Iris pigment epithelial cell (primary cell): ENCODE results near the gene WDR90.

Experiments used
- DNase-seq: peaks from one replicate; pipeline ENCODE4 v3.0.0-alpha.2; 2011; ENCODE audit warnings: low read depth

The WDR90 gene

DNA sequence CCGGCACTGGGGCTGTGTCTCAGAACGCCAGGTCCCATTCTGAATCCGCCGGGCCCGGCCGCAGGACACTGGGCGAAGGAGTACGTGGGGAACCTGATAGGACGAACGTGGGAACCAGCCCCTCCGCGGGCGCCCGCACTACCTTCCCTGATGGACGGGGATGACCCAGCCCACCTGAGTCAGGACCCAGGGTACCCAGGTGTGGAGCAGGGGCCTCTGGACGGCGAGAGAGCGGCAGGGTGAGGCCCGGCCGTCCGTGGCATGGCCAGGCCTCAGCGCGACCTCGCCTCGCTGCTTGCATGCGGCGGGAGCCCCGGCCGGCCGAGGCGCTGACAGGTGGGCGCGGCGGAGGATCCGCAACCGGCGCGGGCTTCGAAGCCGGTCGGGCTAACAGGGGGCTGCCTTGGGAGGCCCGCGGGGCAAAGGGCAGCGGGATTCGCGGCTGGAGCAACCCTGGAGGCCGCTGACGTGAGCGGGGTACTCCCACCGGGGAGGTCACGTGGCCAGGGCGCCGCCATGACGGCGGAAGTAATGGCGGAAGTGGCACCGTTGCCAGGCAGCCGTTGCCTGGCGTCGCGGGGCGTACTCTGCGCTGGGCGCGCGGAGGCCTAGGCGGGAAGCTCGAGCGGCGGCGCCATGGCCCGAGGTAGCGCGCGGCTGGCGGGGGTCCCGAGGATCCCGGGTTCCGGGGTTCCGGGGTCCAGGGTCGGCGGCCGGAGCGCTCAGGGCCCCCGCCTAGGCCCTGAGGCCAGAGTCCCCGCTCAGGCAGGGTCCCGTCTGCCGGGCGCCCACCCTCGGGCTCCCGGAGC lies at the start of gene WDR90:
TSS of gene WDR90 (plus strand) at position 585 of the 809 bp plus-strand sequence. CDS start at position 637, 52 bp downstream.
- peak; percentile 89 for DNase-seq

DNA sequence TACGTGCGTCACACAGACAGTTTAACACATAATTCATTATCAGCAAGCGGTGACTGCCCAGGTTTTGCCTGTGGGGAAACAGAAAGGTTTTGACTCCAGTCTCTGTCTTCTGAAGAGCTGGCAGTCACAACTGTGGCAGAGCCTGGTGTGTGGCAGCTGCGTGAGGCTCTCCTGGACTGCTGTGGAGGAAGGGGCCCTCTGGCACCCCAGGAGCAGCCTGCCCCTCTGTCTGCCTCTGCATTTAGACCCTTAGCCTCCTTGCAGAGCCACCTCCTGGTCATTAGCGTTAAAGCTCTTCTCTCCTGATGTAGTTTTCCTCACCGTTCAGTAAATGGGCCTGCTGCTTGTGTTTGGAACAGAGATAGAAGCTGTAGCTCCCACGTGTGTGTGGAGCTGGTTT lies 48.4 kb upstream of the WDR90 start:
- DNase-seq, result no peak

DNA sequence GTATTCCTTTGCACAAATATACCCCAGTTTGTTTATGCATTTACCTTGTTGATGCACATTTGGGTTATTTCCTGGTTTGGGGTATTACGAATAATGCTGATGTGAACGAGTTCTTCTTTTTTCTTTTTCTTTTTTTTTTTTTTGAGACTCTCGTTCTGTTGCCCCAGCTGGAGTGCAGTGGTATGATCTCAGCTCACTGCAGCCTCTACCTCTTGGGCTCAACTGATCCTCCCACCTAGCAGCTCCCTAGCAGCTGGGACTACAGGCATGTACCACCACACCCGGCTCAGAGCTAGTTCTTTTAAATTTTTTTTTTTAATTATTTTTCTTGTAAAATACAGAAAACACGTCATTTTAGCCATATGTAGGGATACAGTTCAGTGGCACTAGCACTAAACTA lies 45.2 kb upstream of the WDR90 start:
- no peak for DNase-seq

GRCh38 chr16:606656-607307 lies 42.4 kb upstream of the WDR90 start:
- no peak for DNase-seq

GRCh38 chr16:608019-608418 lies 41.1 kb upstream of the WDR90 start:
- no peak for DNase-seq

DNA sequence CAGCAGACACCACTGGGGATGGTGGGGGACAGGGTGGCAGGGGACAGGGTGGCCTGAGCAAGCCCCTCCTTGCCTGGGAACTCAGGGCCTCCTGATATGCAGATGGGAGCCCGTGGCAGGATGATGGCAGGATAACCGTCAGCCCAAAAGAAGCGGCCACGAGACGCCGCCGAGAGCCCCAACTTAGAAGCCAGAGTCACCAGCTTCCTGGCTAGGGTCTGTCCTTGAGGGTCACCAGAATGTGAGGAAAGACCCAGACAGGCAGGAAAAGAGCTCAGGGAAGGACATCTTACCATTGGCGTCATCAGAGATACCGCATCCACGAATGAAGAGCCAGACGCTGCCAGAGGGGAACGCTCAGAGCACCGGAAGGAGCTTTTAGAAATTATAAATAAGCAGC lies 39.8 kb upstream of the WDR90 start:
- no peak for DNase-seq

- DNase-seq, result no peak
These were observed 39.2 kb upstream of the WDR90 start for GRCh38 chr16:609984-610383.

GRCh38 chr16:610513-611381 lies 38.4 kb upstream of the WDR90 start:
- no peak for DNase-seq

- no peak for DNase-seq
These were observed 34.0 kb upstream of the WDR90 start for GRCh38 chr16:615122-615521.

GRCh38 chr16:616733-617586 lies 32.2 kb upstream of the WDR90 start:
- DNase-seq, result no peak

DNA sequence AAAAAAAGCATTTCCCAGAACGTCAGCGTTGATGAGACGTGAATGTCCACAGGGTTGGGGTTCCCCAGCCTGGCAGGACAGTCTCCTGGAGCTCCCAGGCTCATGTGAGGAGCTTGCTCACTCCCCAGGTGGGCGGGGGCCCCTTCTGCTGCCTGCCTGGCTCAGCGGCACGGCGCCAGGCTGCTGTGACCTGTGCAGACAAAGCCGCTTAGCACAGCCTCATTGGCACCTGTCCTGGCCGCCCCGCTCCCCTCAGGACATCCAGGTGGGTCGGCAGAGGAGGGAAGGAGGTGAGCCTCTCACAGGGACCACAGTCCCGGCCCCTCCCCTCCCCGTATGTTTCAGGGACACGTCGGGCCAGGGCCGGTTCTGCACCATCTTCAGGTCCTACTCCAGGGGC lies 31.3 kb upstream of the WDR90 start:
- no peak for DNase-seq

DNA sequence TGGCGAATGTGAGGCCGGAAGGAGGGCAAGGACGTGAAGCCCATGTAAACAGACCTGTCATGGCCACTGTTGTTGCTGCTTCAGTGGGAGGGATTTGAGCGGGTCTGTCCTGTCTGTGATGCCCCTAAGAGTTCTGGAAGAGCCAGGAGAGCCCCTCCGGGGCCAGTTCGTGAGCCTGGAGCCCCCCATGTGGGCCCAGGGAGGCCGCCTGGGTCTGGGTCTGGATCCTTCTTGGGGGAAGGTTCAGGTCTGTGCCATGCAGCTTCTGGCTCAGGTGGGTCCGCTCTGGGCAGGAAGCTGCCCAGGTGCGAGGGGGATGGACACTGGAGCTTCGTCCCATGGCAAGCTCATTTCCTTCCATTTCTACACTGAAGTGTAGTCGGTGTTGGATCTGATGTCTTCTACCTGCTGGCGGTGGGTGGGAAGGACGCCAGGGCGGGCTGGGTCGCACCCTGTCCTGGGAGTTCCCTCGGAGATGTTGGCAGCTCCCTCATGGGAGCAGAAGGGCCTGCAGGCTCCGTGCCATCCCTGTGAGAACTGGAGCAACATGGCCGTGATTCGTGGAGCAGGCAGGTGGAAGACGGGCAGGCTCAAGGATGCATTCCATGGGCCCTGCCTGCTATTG lies 29.6 kb upstream of the WDR90 start:
- no peak for DNase-seq

DNA sequence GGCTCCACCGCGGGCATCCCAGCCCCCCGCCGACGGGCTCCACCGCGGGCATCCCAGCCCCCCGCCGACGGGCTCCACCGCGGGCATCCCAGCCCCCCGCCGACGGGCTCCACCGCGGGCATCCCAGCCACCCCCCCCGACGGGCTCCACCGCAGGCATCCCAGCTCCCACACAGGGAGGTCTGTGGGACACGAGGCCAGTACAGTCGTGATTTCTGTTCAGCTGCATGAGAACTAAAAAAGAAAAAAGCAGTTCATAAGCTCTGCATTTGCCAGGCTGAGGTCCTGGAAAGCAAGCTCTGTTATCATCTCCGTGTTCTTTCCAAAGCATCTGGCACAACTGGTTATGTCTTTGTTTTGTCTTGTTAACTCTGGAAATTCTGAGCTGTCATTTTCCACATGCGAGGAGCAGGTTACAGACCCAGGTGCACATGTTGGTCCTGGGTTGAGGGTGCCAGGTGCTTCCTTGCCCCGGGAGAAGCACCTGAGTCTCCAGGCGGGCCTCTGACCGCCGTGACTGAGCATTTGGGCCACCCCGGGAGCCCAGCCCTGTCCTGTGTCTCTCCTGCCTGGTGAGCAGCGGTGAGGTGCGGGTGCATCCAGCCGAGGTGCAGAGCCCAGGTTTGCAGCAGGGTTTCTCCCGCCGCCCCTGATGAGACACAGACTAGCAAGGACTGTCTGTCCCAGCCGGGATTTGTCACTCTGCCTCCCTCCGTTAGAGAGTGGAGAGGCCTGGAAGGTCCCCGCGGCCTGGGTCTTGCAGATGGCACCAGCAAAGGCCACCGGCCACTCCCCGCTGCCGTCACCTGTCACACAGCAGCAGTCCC lies 28.3 kb upstream of the WDR90 start:
- no peak for DNase-seq

GRCh38 chr16:621526-622105 lies 27.5 kb upstream of the WDR90 start:
- no peak for DNase-seq

GRCh38 chr16:622920-623280 lies 26.3 kb upstream of the WDR90 start:
- DNase-seq, result no peak

DNA sequence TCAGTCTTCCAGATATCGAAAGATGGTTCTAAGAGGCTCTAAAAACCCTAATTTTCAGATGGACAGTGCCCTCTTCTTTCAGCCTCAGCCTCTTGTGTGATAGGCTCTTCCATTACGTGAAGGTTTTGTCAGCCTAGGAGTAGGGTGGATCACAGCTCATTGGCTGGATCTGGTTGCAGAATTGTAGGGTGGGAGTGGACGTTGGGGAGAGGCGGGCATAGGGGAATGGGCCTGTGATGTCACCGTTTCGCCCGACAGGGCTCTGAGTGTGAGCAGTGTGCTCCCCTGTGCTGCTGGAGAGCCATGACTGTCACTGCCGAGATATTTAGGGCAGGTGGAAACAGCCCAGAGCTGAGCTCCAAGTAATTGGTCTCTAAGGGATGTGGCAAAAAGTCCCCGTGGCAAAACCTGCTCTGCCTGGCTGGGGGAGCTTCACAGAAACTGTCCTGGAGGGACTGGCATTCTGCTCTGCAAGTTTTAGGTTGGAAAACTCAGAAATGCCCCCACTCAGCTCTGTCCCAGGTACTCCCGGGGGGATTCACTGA lies 24.6 kb upstream of the WDR90 start:
- no peak for DNase-seq

DNA sequence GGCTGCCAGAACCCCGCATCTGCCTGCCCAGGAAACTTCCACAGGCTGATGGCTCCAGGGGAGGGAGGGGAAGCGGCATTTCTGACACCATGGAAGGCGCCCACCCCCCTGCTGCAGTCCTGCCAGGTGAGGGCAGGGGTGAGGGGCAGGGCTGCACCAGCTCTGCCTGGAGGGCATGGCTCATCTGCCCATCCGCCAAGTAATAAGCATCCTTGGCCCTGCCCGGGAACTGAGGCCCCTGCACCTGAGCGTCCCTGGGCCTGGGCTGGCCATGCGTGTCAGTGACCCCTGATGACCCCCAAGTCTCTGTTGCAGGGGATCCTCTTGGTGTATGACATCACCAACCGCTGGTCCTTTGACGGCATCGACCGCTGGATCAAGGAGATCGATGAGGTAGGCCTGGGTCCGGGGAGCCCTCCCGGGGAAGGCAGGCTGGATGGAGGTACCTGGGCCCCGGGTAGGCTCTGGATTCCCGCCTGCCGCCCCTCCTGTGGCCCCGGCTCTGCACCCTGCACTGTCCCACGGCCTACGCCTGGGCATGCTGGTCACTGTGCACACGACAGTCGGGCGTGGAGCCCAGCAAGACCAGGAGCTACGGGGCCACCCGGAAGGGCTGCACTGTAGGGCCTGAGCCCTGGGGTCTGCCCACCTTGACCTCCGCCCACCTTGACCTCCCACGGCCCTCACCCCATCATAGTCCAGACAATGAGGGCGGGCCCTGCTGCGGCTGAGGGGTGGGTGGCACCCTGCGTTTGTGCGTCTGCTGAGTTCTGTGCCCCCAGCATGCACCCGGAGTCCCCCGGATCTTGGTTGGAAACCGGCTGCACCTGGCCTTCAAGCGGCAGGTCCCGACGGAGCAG lies 23.8 kb upstream of the WDR90 start:
- DNase-seq, result no peak

DNA sequence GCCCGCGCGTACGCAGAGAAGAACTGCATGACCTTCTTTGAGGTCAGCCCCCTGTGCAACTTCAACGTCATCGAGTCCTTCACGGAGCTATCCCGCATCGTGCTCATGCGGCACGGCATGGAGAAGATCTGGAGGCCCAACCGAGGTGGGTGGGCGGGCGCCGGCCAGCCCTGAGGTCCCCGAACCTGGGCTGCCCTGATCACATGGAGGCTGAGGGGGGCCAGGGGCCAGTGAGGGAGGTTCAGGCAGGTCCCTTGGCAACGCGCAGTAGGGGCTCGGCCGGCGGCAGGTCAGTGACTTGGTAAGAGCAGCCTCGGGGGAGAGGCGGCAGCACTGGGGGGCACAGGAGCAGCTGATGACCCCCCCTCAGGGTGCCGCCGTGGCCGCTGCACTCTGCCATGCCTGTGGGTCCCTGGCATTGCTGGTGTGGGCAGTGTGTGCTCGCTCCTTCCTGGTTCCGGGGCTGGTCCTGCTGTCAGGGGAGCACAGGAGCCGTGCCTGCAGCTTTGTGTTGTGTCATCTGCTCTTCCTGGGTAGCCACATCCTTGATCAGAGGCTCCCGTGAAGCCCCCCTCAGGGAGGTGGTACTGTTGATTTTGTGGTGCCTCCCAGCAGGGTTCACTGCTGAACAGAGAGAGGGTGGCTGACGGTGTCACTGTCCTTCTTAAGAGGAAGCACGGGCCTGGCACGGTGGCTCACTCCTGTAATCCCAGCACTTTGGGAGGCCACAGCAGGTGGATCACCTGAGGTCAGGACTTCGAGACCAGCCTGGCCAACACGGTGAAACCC lies 23.0 kb upstream of the WDR90 start:
- no peak for DNase-seq
